ENCODE results near the gene FAAP20. TPM values are rescaled to one million over a fixed set of nuclear protein-coding genes. Genes with fewer than 3 reads are reported as not detected.

Gene FAAP20
- total and polyA plus RNA-seq, 2 of the 8 experiments (the other 6 are each of a cell fraction or from before 2014, with no cell fraction given) = 58.4 to 99.8 TPM

DNA sequence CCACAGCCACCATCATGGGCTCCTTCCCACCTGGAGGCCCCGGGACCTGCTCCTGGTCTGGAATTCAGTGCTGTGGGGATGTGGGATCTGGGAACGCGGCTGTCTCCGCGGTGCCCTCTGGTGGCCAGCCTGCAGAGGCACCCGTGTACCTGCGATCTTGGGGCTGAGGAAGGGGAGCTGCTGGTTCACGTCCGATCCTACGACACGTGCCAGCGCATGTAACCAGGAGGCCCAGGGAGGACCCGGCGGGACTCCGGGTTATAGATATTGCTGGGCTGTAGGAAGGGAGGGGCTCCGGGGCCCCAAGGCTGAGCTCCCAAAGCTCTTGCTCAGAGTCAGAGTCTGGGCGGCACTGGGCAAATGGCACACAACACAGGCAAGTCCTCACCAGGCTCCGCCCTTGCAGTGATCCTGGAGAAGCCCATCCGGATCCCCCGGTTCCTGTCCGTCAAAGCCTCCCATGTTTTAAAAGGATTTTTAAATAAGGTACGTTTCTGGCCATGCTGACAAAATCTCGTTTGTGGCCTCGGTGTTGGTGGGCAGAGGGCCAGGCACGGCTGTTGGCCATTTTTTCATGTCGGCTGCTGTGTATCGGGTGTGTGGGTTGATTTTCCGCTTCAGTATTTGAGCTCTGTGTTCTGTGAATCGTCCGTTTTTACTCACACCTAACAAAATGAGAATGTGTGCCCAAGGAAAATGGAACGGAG, 20.1 kb downstream of the FAAP20 start (continued):
- TF ChIP-seq RNF2 (IDR thresholded peaks at IDR 0.05; ENCODE audit: borderline replicate concordance, low read depth, low read length, missing control alignments, poor library complexity, severe bottlenecking) (no peak), SIN3A (conservative IDR thresholded peaks at IDR 0.05 in 1 of 2, IDR thresholded peaks at IDR 0.05 in 1 of 2; ENCODE audit: low read depth in 1 of 2, low read length in 2 of 2) (peak in 1 of 2 experiments; percentile 63; a peak in 1 of 4 replicates), BACH1 (IDR thresholded peaks at IDR 0.05; ENCODE audit: low read length) (peak; percentile 36; the same call in 1 of the 2 replicates), KDM5A (IDR thresholded peaks at IDR 0.05; ENCODE audit: low read length) (no peak), NANOG (IDR thresholded peaks at IDR 0.05; ENCODE audit: insufficient read depth, low read depth, low read length, poor library complexity, severe bottlenecking) (no peak), KDM4A (IDR thresholded peaks at IDR 0.05; ENCODE audit: low read depth, low read length, severe bottlenecking) (no peak), CHD2 (IDR thresholded peaks at IDR 0.05; ENCODE audit: low read length) (no peak), TEAD4 (IDR thresholded peaks at IDR 0.05; ENCODE audit: low read depth, low read length) (peak; percentile 62; the same call in 1 of the 2 replicates), RBBP5 (IDR thresholded peaks at IDR 0.05; ENCODE audit: borderline replicate concordance, low read depth, low read length) (no peak), HDAC2 (IDR thresholded peaks at IDR 0.05; ENCODE audit: borderline replicate concordance in 1 of 2, low read depth in 2 of 2, low read length in 2 of 2) (0 out of 4 replicates have a peak, but pooled peaks of 1 of the 2 experiments have one; percentile 26), YY1 (IDR thresholded peaks at IDR 0.05; ENCODE audit: low read depth, low read length) (peak; percentile 30; the same call in 1 of the 2 replicates), SP1 (IDR thresholded peaks at IDR 0.05; ENCODE audit: low read depth, low read length) (no peak), SIX5 (IDR thresholded peaks at IDR 0.05; ENCODE audit: low read depth, low read length) (no peak), CREB1 (IDR thresholded peaks at IDR 0.05) (peak; percentile 66), SP2 (IDR thresholded peaks at IDR 0.05; ENCODE audit: low read length) (no peak), ASH2L (IDR thresholded peaks at IDR 0.05; ENCODE audit: low read length) (no peak)
- TF ChIP-seq, protein P1, sequence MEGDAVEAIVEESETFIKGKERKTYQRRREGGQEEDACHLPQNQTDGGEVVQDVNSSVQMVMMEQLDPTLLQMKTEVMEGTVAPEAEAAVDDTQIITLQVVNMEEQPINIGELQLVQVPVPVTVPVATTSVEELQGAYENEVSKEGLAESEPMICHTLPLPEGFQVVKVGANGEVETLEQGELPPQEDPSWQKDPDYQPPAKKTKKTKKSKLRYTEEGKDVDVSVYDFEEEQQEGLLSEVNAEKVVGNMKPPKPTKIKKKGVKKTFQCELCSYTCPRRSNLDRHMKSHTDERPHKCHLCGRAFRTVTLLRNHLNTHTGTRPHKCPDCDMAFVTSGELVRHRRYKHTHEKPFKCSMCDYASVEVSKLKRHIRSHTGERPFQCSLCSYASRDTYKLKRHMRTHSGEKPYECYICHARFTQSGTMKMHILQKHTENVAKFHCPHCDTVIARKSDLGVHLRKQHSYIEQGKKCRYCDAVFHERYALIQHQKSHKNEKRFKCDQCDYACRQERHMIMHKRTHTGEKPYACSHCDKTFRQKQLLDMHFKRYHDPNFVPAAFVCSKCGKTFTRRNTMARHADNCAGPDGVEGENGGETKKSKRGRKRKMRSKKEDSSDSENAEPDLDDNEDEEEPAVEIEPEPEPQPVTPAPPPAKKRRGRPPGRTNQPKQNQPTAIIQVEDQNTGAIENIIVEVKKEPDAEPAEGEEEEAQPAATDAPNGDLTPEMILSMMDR (IDR thresholded peaks at IDR 0.05; ENCODE audit: control extremely low read depth in 1 of 3, insufficient read depth in 1 of 3, low read depth in 1 of 3, low read length in 3 of 3) = peak in 2 of 3 experiments; percentile 94 to 98; a peak in 3 of 4 replicates

All from H1 (cell line).